HCT116 (cell line): Measurements from ENCODE around the gene SAA1. TPM values are rescaled to one million over a fixed set of nuclear protein-coding genes. Genes with fewer than 3 reads are reported as not detected.

Experiments
- ATAC-seq: fragments of 200-7000 bp; cut with Tn5 transposase; 2 replicates; pipeline ENCODE4 v1.9.1; 2020; ENCODE audit warnings: mild to moderate bottlenecking, moderate library complexity
- BruUV-seq: library from RNA; stranded (reverse); fragments of 400-500 nt; replicated peaks from 2 replicates; lab custom pipeline; 2021; lab: Mats Ljungman, UMichigan
- CTCF ChIA-PET: fragments of 300-600 bp; sonication (Branson Sonifier 250); formaldehyde crosslinking; loops from one replicate; lab custom pipeline; 2021; ENCODE audit warnings: antibody characterized with exemption; lab: Charles Lee
- POLR2A ChIA-PET: fragments of 300-600, 350-600 bp; sonication (Branson Sonifier 250); formaldehyde crosslinking; loops from one replicate; lab custom pipeline; 2021; ENCODE audit warnings: antibody characterized with exemption; lab: Charles Lee
- RAD21 ChIA-PET, 2 experiments: fragments of 300-600 bp; sonication (Branson Sonifier 250); formaldehyde crosslinking; loops; one replicate each; lab custom pipeline; 2023; ENCODE audit warnings: low total read pairs in 2 of 2; ENCODE audit not compliant: uncharacterized antibody in 2 of 2, unreplicated experiment in 2 of 2, low non-redundant PET in 1 of 2; lab: Charles Lee
- DNase-seq: peaks from one replicate; pipeline ENCODE4 v3.0.0-alpha.2; 2010; ENCODE audit warnings: low read depth, low spot score
- H2AFZ ChIP-seq: fragments of 200-600 bp; shearing (Covaris generic), sonication (generic); 2 replicates; pipeline ENCODE4 v1.6.1; 2017; ENCODE audit warnings: low read depth, mixed run types, mixed read lengths, antibody characterized with exemption, low read length; ENCODE audit not compliant: poor library complexity, severe bottlenecking
- H3K27ac ChIP-seq: 2 replicates; pipeline ENCODE4 v1.5.1; 2012; ENCODE audit warnings: low read depth, low read length
- H3K27me3 ChIP-seq: fragments of 200-600 bp; sonication (generic); 2 replicates; pipeline ENCODE4 v1.6.1; 2016; ENCODE audit warnings: mixed run types, low read length, mixed read lengths; ENCODE audit not compliant: insufficient read depth
- H3K36me3 ChIP-seq, 2 experiments: fragments of 200-500 bp in 1 of 2; fragments of 200-600 bp in 1 of 2; sonication (Bioruptor generic) in 1 of 2; sonication (generic) in 1 of 2; 2 replicates each; pipeline versions ENCODE4 v1.5.1 to v1.6.1; 2014 to 2016; ENCODE audit warnings: low read length in 2 of 2, inconsistent platforms in 1 of 2, mixed read lengths in 1 of 2, mixed run types in 1 of 2; ENCODE audit not compliant: insufficient read depth in 2 of 2, control insufficient read depth in 1 of 2
- H3K4me1 ChIP-seq, 2 experiments: fragments of 200-600 bp in 1 of 2; sonication (generic) in 1 of 2; 2 replicates each; pipeline versions ENCODE4 v1.5.1 to v1.6.1; 2012 to 2017; ENCODE audit warnings: low read length in 2 of 2, inconsistent platforms in 1 of 2, mild to moderate bottlenecking in 1 of 2, mixed read lengths in 1 of 2, mixed run types in 1 of 2, moderate library complexity in 1 of 2; ENCODE audit not compliant: insufficient read depth in 2 of 2, control insufficient read depth in 1 of 2
- H3K4me2 ChIP-seq: fragments of 200-600 bp; sonication (generic); 2 replicates; pipeline ENCODE4 v1.6.1; 2017; ENCODE audit warnings: mixed run types, low read length, mixed read lengths
- H3K4me3 ChIP-seq, 2 experiments: fragments of 200-600 bp in 1 of 2; sonication (generic) in 1 of 2; replicated peaks in 1 of 2; 2 replicates each; pipeline ENCODE4 v1.5.1; 2011 to 2016; ENCODE audit warnings: low read length in 2 of 2, control low read depth in 1 of 2, low read depth in 1 of 2, mild to moderate bottlenecking in 1 of 2, mixed read lengths in 1 of 2, mixed run types in 1 of 2
- H3K79me2 ChIP-seq: fragments of 200-600 bp; sonication (generic); 2 replicates; pipeline ENCODE4 v1.6.1; 2017; ENCODE audit warnings: mild to moderate bottlenecking, mixed run types, low read length, moderate library complexity, mixed read lengths; ENCODE audit not compliant: insufficient read depth
- H3K9ac ChIP-seq: fragments of 200-600 bp; sonication (generic); 2 replicates; pipeline ENCODE4 v1.6.1; 2016; ENCODE audit warnings: low read length, mixed read lengths
- H3K9me2 ChIP-seq: fragments of 200-600 bp; sonication (generic), shearing (Covaris generic); 2 replicates; pipeline ENCODE4 v1.6.1; 2017; ENCODE audit warnings: mixed run types, mild to moderate bottlenecking, moderate library complexity; ENCODE audit not compliant: insufficient read depth
- H3K9me3 ChIP-seq, 2 experiments: fragments of 200-500 bp in 1 of 2; fragments of 200-600 bp in 1 of 2; sonication (Bioruptor generic) in 1 of 2; sonication (generic) in 1 of 2; 2 replicates each; pipeline ENCODE4 v1.6.1; 2014 to 2017; ENCODE audit warnings: low read length in 2 of 2, mixed read lengths in 2 of 2, inconsistent platforms in 1 of 2, low read depth in 1 of 2, mild to moderate bottlenecking in 1 of 2, mixed run types in 1 of 2, moderate library complexity in 1 of 2; ENCODE audit not compliant: control insufficient read depth in 1 of 2, insufficient read depth in 1 of 2
- H4K20me1 ChIP-seq: fragments of 200-600 bp; sonication (generic), shearing (Covaris generic); 2 replicates; pipeline ENCODE4 v1.6.1; 2017; ENCODE audit warnings: mixed run types, mild to moderate bottlenecking, moderate library complexity; ENCODE audit not compliant: insufficient read depth
- ATF3 ChIP-seq: IDR thresholded peaks from 2 replicates; pipeline ENCODE4 v1.6.1; 2012
- CBX3 ChIP-seq: IDR thresholded peaks from 2 replicates; pipeline ENCODE4 v1.6.1; 2012; ENCODE audit warnings: low read depth
- CEBPB ChIP-seq: IDR thresholded peaks from 2 replicates; pipeline ENCODE4 v1.6.1; 2012; ENCODE audit warnings: low read depth
- CTCF ChIP-seq, 3 experiments: fragments of 200-600 bp in 1 of 3; sonication (generic) in 1 of 3; IDR thresholded peaks in 2 of 3; conservative IDR thresholded peaks in 1 of 3; 2 replicates each; pipeline ENCODE4 v1.5.1; 2012 to 2017; ENCODE audit warnings: low read depth in 2 of 3, low read length in 2 of 3, antibody characterized with exemption in 1 of 3, borderline replicate concordance in 1 of 3, control low read depth in 1 of 3, mild to moderate bottlenecking in 1 of 3, mixed read lengths in 1 of 3, mixed run types in 1 of 3, moderate library complexity in 1 of 3; ENCODE audit not compliant: insufficient read depth in 1 of 3
- ELF1 ChIP-seq: IDR thresholded peaks from 2 replicates; pipeline ENCODE4 v1.6.1; 2012; ENCODE audit warnings: low read depth, borderline replicate concordance
- EZH2 ChIP-seq: fragments of 200-600 bp; sonication (generic); IDR thresholded peaks from 2 replicates; pipeline ENCODE4 v1.6.1; 2017; ENCODE audit warnings: antibody characterized with exemption, mixed run types
- EZH2phosphoT487 ChIP-seq: fragments of 200-600 bp; IDR thresholded peaks from 2 replicates; pipeline ENCODE4 v1.6.1; 2018; ENCODE audit warnings: antibody characterized with exemption, borderline replicate concordance
- FOSL1 ChIP-seq: IDR thresholded peaks from 2 replicates; pipeline ENCODE4 v1.6.1; 2012; ENCODE audit warnings: low read depth
- JUND ChIP-seq: IDR thresholded peaks from 2 replicates; pipeline ENCODE4 v1.6.1; 2012
- MAX ChIP-seq: IDR thresholded peaks from 2 replicates; pipeline ENCODE4 v1.6.1; 2012
- POLR2A ChIP-seq: IDR thresholded peaks from 2 replicates; pipeline ENCODE4 v1.7.0; 2011; ENCODE audit warnings: borderline replicate concordance; ENCODE audit not compliant: insufficient read depth, insufficient read length; ENCODE audit errors: extremely low read depth
- POLR2AphosphoS5 ChIP-seq: IDR thresholded peaks from 2 replicates; pipeline ENCODE4 v1.6.1; 2011; ENCODE audit warnings: mild to moderate bottlenecking, low read depth, low read length, moderate library complexity
- SIN3A ChIP-seq: IDR thresholded peaks from 2 replicates; pipeline ENCODE4 v1.6.1; 2012; ENCODE audit warnings: low read depth
- SP1 ChIP-seq: IDR thresholded peaks from 2 replicates; pipeline ENCODE4 v1.6.1; 2012; ENCODE audit warnings: low read depth
- SRF ChIP-seq: IDR thresholded peaks from 2 replicates; pipeline ENCODE4 v1.6.1; 2012; ENCODE audit warnings: low read depth
- TCF7L2 ChIP-seq: IDR thresholded peaks from 2 replicates; pipeline ENCODE4 v1.7.0; 2011; ENCODE audit warnings: borderline replicate concordance, inconsistent platforms; ENCODE audit not compliant: insufficient read depth, insufficient read length; ENCODE audit errors: extremely low read depth
- ZBTB33 ChIP-seq: IDR thresholded peaks from 2 replicates; pipeline ENCODE4 v1.6.1; 2011; ENCODE audit warnings: mild to moderate bottlenecking, low read length, moderate library complexity; ENCODE audit not compliant: insufficient replicate concordance; ENCODE audit errors: extremely low read depth
- ZNF274 ChIP-seq: fragments of 200-500 bp; sonication (Bioruptor generic); IDR thresholded peaks from 2 replicates; pipeline ENCODE4 v1.6.1; 2014; ENCODE audit warnings: mild to moderate bottlenecking, low read depth, low read length, inconsistent platforms
- intact Hi-C: fragments of 100-400 bp; cut with micrococcal nuclease; formaldehyde crosslinking; loops from 2 replicates; pipeline ENCODE4 v1.10.0; 2022
- total RNA-seq: library from RNA; stranded (reverse); gene quantifications from one replicate; pipeline ENCODE4 v1.2.1, GENCODE V29; 2021; ENCODE audit not compliant: unreplicated experiment

Gene SAA1
- total RNA-seq, 1 experiment from 2014 or later: 8.6 TPM

- no peak for TF ChIP-seq MAX
- no peak for TF ChIP-seq CEBPB
These were observed 12.2 kb upstream of the SAA1 start (continued) for GRCh38 chr11:18253778-18254338.

- ChIA-PET RAD21 (no interaction called here), CTCF (no interaction called here), POLR2A (no interaction called here)
- Histone ChIP-seq H2AFZ (no peak overlapping the region), H3K4me1 (no peaks in the 10 kb centered on the region), H4K20me1 (no peaks in the 10 kb centered on the region), H3K36me3 (no peaks in the 10 kb centered on the region), H3K79me2 (no peaks in the 10 kb centered on the region), H3K27ac (no peak overlapping the region), H3K4me3 (no peak overlapping the region), H3K9ac (no peak overlapping the region), H3K4me2 (no peak overlapping the region), H3K9me3 (no peaks in the 10 kb centered on the region), H3K27me3 (no peaks in the 10 kb centered on the region), H3K9me2 (no peaks in the 10 kb centered on the region)
- intact Hi-C loops: no loop called here
- no peak for DNase-seq
- BruUV-seq: no TSS peak
- no peak for ATAC-seq
- TF ChIP-seq MAX (no peak), JUND (no peak), CTCF (IDR thresholded peaks at IDR 0.05 in 2 of 3, conservative IDR thresholded peaks at IDR 0.05 in 1 of 3; ENCODE audit: borderline replicate concordance in 1 of 3, insufficient read depth in 1 of 3, low read depth in 2 of 3, low read length in 2 of 3) (no peak), TCF7L2 (no peak), ZNF274 (no peak), ATF3 (no peak), ZBTB33 (no peak), EZH2 (no peak), POLR2A (no peak), ELF1 (no peak), SP1 (no peak), FOSL1 (no peak), CBX3 (no peak), SIN3A (no peak), POLR2AphosphoS5 (no peak), SRF (no peak), EZH2phosphoT487 (no peak)
These were observed 11.2 kb upstream of the SAA1 start for GRCh38 chr11:18254781-18255361.
